ENCODE results near the gene SUCO. TPM values are rescaled to one million over a fixed set of nuclear protein-coding genes. Genes with fewer than 3 reads are reported as not detected.

The SUCO gene
- total and polyA plus RNA-seq, 2 of the 8 experiments (the other 6 are each of a cell fraction or from before 2014, with no cell fraction given), result 8.3 to 35.8 TPM

- no peak for TF ChIP-seq YY1 (IDR thresholded peaks at IDR 0.05; ENCODE audit: low read depth, low read length)
- no peak for TF ChIP-seq CHD2 (IDR thresholded peaks at IDR 0.05; ENCODE audit: low read length)
- TF ChIP-seq SP4 (IDR thresholded peaks at IDR 0.05; ENCODE audit: low read length), result no peak
- no peak for TF ChIP-seq KDM1A (IDR thresholded peaks at IDR 0.05; ENCODE audit: borderline replicate concordance, low read length)
- no peak for TF ChIP-seq NRF1 (IDR thresholded peaks at IDR 0.05; ENCODE audit: low read depth, low read length)
These were observed 32.7 kb upstream of the SUCO start (continued) for GRCh38 chr1:172500207-172500606.
